ENCODE measurements around the gene SPAST.
"Not testable (repeated sequence)": the region's sequence is repeated elsewhere in the genome, so short reads cannot be mapped to it uniquely, and the experiment has no call there.

Gene SPAST

GRCh38 chr2:32063310-32064020 lies at the start of gene SPAST:
TSS of gene SPAST (plus strand) at chr2:32063556. CDS start at chr2:32063832, 276 bp downstream.
- peak; percentile 98 for DNase-seq

GRCh38 chr2:32018789-32019482 lies 44.4 kb upstream of the SPAST start:
- DNase-seq, result not testable (repeated sequence)

GRCh38 chr2:32034198-32034887 lies 29.0 kb upstream of the SPAST start:
- DNase-seq, result not testable (repeated sequence)

- peak; percentile 91 for DNase-seq
Measured at GRCh38 chr2:32039447-32040219, 23.7 kb upstream of the SPAST start, which contains the start of gene DPY30. TSS of gene DPY30 (minus strand) at chr2:32039805. CDS start at chr2:32039456, 349 bp downstream.

- DNase-seq, result no peak
Measured at GRCh38 chr2:32043561-32043960, 19.8 kb upstream of the SPAST start.

- DNase-seq, result no peak
Measured at GRCh38 chr2:32051836-32052439, 11.4 kb upstream of the SPAST start.

GRCh38 chr2:32054583-32054982 lies 8.8 kb upstream of the SPAST start:
- not testable (repeated sequence) for DNase-seq

- DNase-seq, result no peak
Measured at GRCh38 chr2:32058130-32058529, 5.2 kb upstream of the SPAST start.

- DNase-seq, result no peak
Measured at GRCh38 chr2:32060266-32060665, 3.1 kb upstream of the SPAST start.

- DNase-seq, result no peak
Measured at GRCh38 chr2:32061430-32061829, 1.9 kb upstream of the SPAST start.

GRCh38 chr2:32061973-32062861 lies 1.1 kb upstream of the SPAST start:
- no peak for DNase-seq

- no peak for DNase-seq
Measured at GRCh38 chr2:32064021-32064601, 755 bp downstream of the SPAST start.

- no peak for DNase-seq
Measured at GRCh38 chr2:32064713-32065112, 1.4 kb downstream of the SPAST start.

GRCh38 chr2:32067549-32067948 lies 4.2 kb downstream of the SPAST start:
- no peak for DNase-seq

GRCh38 chr2:32074134-32074506 lies 10.8 kb downstream of the SPAST start:
- DNase-seq, result no peak

GRCh38 chr2:32095671-32096070 lies 32.3 kb downstream of the SPAST start:
- no peak for DNase-seq

GRCh38 chr2:32108111-32108510 lies 44.8 kb downstream of the SPAST start:
- no peak for DNase-seq

- DNase-seq, result no peak
Measured at GRCh38 chr2:32118055-32118454, 54.7 kb downstream of the SPAST start.

- no peak for DNase-seq
Measured at GRCh38 chr2:32119161-32119560, 55.8 kb downstream of the SPAST start.

GRCh38 chr2:32124660-32125059 lies 61.3 kb downstream of the SPAST start:
- DNase-seq, result no peak

- no peak for DNase-seq
Measured at GRCh38 chr2:32128636-32129035, 65.3 kb downstream of the SPAST start.
